ENCODE data around the gene HIVEP3. TPM values are rescaled to one million over a fixed set of nuclear protein-coding genes. Genes with fewer than 3 reads are reported as not detected.
A peak's percentile ranks its signal among the peaks of the same experiment; 100 is the strongest.

Gene HIVEP3
- total and polyA plus RNA-seq, 4 experiments from 2014 or later: 8.2 to 12.8 (median 10.8) TPM

DNA sequence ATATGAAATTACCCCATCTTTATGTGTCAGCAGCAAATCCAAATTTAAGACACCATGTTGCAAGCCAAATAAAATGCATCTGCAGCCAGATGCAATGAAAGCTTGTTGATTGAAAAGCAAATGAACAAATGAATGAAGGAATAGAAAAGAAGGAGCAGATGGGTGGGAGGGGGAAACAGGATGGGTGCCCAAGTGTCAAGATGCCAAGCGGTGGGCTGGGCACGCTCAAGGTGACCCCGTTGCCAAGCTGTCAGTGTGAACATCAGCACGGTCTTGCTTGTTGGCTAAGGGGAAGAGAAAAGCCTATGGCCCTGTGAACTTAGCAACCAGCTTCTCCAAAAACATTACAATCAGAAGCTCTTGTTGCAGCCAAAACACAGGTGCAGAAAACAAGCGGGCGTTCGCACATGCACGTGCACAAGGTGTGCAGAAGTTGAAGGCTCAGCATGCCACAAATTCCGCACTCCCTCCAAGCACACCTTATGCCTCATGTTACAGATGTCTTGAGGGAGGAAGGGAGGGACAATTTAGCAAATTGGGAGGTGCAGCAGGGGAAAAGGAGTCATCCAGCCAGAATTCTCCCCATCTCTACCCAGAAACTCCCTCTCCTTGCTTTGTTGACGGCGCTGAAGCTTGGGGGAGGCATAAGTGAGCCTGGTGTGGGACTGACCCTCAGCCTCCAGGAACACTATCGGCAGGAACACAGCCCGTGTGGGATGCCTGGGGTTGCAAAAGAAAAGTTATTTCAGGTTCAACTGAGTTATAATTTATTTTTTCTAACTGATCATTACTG, 62.4 kb downstream of the HIVEP3 start:
- H3K9me3 Mint-ChIP-seq: peaks cover 0 to 3% (median 0%) of the 10 kb centered on the region in 8 donors
- Histone ChIP-seq H3K27ac (ENCODE audit: low read depth, low read length) (no peak overlapping the region), H3K36me3 (ENCODE audit: insufficient read depth, low read length) (no peaks in the 10 kb centered on the region), H3K9me3 (ENCODE audit: control insufficient read depth in 1 of 2, low read length in 2 of 2) (no peaks in the 10 kb centered on the region), H3K4me1 (ENCODE audit: insufficient read depth, low read length) (no peaks in the 10 kb centered on the region), H3K4me3 (ENCODE audit: low read length in 2 of 2) (no peak overlapping the region), H3K27me3 (ENCODE audit: insufficient read depth, low read length) (no peaks in the 10 kb centered on the region)
- CTCF ChIA-PET (ENCODE audit: partially characterized antibody): interaction anchor here (1.3 kb wide), 1 partner anchor 318 kb away, joined by 4 read pairs; no protein-coding TSS in a partner anchor
- H3K4me1 Mint-ChIP-seq: peaks cover 0 to 16% (median 2%) of the 10 kb centered on the region in 4 donors
- no peak for DNase-seq
- intact Hi-C loops (cut with micrococcal nuclease): no loop called here
- H3K4me3 Mint-ChIP-seq: no peak overlapping the region
- H3K27me3 Mint-ChIP-seq: no peaks in the 10 kb centered on the region
- H3K36me3 Mint-ChIP-seq: peaks cover 10 to 18% of the 10 kb centered on the region in 2 donors
- POLR2A ChIA-PET (ENCODE audit: partially characterized antibody): no interaction called here
- H3K27ac Mint-ChIP-seq: peak overlapping the region in 2 of 7 donors; percentile 12 to 46

DNA sequence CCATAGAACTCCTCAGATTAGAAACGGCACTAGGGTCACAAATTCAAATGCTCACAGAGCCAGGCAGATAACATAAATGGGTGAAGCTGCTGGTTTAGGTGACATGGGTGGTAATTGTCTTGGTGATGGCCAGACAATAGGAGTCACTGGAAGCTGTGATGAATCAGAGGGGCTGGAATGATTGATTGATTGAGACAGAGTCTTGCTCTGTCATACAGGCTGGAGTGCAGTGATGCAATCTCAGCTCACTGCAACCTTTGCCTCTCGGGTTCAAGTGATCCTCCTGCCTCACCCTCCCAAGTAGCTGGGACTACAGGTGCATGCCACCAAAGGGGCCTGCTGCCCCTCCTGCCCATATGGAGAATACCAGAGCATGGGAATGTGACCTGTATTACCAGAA, 63.0 kb downstream of the HIVEP3 start:
- intact Hi-C loops (cut with micrococcal nuclease): no loop called here
- no peak overlapping the region for H3K4me3 Mint-ChIP-seq
- Histone ChIP-seq H3K4me3 (ENCODE audit: low read length in 2 of 2) (no peak overlapping the region), H3K27me3 (ENCODE audit: insufficient read depth, low read length) (no peaks in the 10 kb centered on the region), H3K4me1 (ENCODE audit: insufficient read depth, low read length) (no peaks in the 10 kb centered on the region), H3K36me3 (ENCODE audit: insufficient read depth, low read length) (no peaks in the 10 kb centered on the region), H3K27ac (ENCODE audit: low read depth, low read length) (no peak overlapping the region), H3K9me3 (ENCODE audit: control insufficient read depth in 1 of 2, low read length in 2 of 2) (no peaks in the 10 kb centered on the region)
- DNase-seq: no peak
- no peaks in the 10 kb centered on the region for H3K27me3 Mint-ChIP-seq
- peaks cover 10 to 16% of the 10 kb centered on the region in 2 donors for H3K36me3 Mint-ChIP-seq
- CTCF ChIA-PET (ENCODE audit: partially characterized antibody): interaction anchor here (1.3 kb wide), 1 partner anchor 318 kb away, joined by 4 read pairs; no protein-coding TSS in a partner anchor
- peaks cover 0 to 17% (median 5%) of the 10 kb centered on the region in 4 donors for H3K4me1 Mint-ChIP-seq
- POLR2A ChIA-PET (ENCODE audit: partially characterized antibody): no interaction called here
- H3K27ac Mint-ChIP-seq: no peak overlapping the region
- H3K9me3 Mint-ChIP-seq: peaks cover 0 to 3% (median 0%) of the 10 kb centered on the region in 8 donors

DNA sequence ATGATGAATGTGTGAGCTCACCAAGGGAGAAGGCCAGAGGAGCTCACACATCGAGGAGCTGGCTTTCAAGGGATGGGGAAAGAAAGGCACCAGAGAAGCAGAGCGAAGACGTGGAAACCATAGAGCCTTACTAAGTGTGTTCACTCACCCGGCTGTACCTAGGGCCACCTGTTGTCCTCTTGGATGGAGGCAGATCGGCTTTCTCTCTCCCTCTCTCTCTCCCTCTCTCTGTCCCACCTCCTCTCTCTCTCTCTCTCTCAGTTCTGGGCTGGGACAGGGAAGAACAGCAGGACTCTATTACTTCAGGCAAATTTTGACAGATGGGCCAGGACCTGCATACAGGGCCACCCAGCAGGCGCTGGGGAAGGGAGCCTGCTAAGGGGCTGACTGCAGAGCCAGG, 64.8 kb downstream of the HIVEP3 start:
- CTCF ChIA-PET (ENCODE audit: partially characterized antibody): no interaction called here
- peaks cover 10 to 16% of the 10 kb centered on the region in 2 donors for H3K36me3 Mint-ChIP-seq
- intact Hi-C loops (cut with micrococcal nuclease): no loop called here

DNA sequence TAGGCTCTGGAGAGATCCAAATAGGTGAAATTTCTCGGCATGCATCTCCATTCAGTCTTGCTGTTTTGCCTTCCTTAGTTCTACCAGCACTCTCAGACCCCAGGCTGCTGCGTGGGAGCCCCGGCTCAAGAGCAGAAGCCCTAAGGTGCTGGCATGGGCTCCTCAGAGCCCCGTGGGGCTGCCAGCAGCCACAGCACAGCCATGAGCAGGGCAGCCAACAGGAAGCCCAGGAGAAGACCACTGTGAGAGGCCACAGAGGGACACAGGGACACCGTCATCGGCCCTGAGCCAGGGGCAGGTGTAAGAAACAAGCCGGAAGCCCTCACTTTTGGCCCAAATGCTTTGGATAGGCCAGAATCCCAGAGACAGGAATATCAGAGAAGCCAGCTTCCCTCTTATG, 66.6 kb downstream of the HIVEP3 start:
- no peak overlapping the region for H3K4me3 ChIP-seq (ENCODE audit: low read length in 2 of 2)
- DNase-seq: no peak
- peaks cover 7 to 31% (median 15%) of the 10 kb centered on the region in 4 donors for H3K4me1 Mint-ChIP-seq
- H3K9me3 ChIP-seq (ENCODE audit: control insufficient read depth in 1 of 2, low read length in 2 of 2): no peaks in the 10 kb centered on the region
- H3K27me3 ChIP-seq (ENCODE audit: insufficient read depth, low read length): no peaks in the 10 kb centered on the region
- no peak overlapping the region for H3K27ac ChIP-seq (ENCODE audit: low read depth, low read length)
- CTCF ChIA-PET (ENCODE audit: partially characterized antibody): interaction anchor here (0.6 kb wide), 1 partner anchor 272 kb away, joined by 3 read pairs; no protein-coding TSS in a partner anchor
- H3K4me1 ChIP-seq (ENCODE audit: insufficient read depth, low read length): no peaks in the 10 kb centered on the region
- no peak overlapping the region for H3K27ac Mint-ChIP-seq
- POLR2A ChIA-PET (ENCODE audit: partially characterized antibody): no interaction called here
- intact Hi-C loops (cut with micrococcal nuclease): no loop called here
- no peak overlapping the region for H3K4me3 Mint-ChIP-seq
- H3K27me3 Mint-ChIP-seq: no peaks in the 10 kb centered on the region
- H3K9me3 Mint-ChIP-seq: peaks cover 0 to 3% (median 0%) of the 10 kb centered on the region in 8 donors
- no peaks in the 10 kb centered on the region for H3K36me3 ChIP-seq (ENCODE audit: insufficient read depth, low read length)
- peaks cover 7 to 24% of the 10 kb centered on the region in 2 donors for H3K36me3 Mint-ChIP-seq

More for the DNA sequence above, 64.8 kb downstream of the HIVEP3 start:
- DNase-seq: no peak
- Mint-ChIP-seq H3K27ac (peak overlapping the region in 1 of 7 donors; percentile 60), H3K27me3 (no peaks in the 10 kb centered on the region), H3K9me3 (peaks cover 0 to 3% (median 0%) of the 10 kb centered on the region in 8 donors), H3K4me1 (peaks cover 0 to 29% (median 12%) of the 10 kb centered on the region in 4 donors), H3K4me3 (no peak overlapping the region)
- Histone ChIP-seq H3K36me3 (ENCODE audit: insufficient read depth, low read length) (no peaks in the 10 kb centered on the region), H3K27me3 (ENCODE audit: insufficient read depth, low read length) (no peaks in the 10 kb centered on the region), H3K4me1 (ENCODE audit: insufficient read depth, low read length) (no peaks in the 10 kb centered on the region), H3K9me3 (ENCODE audit: control insufficient read depth in 1 of 2, low read length in 2 of 2) (no peaks in the 10 kb centered on the region), H3K27ac (ENCODE audit: low read depth, low read length) (no peak overlapping the region), H3K4me3 (ENCODE audit: low read length in 2 of 2) (no peak overlapping the region)
- POLR2A ChIA-PET (ENCODE audit: partially characterized antibody): no interaction called here

DNA sequence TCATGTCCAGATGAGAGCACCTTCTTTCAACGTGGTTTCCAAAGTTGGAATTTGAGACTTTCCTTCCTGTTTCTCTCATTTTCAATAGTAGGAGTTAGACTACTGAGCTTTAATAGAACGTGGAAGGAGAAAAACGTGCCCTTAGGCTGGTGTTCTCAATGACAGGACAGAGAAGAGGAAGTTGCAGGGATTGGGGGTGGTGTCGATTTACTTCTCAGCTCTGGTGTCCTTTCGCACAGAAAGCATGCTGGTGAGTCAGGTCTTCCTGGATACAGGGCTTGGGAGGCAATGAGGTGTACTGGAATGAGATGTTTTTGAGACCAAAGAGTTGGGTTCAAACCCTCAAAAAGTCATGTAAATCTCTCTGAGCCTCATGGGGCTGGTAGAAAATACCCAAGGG, 67.1 kb downstream of the HIVEP3 start:
- Histone ChIP-seq H3K9me3 (ENCODE audit: control insufficient read depth in 1 of 2, low read length in 2 of 2) (no peaks in the 10 kb centered on the region), H3K27me3 (ENCODE audit: insufficient read depth, low read length) (no peaks in the 10 kb centered on the region), H3K27ac (ENCODE audit: low read depth, low read length) (no peak overlapping the region), H3K4me1 (ENCODE audit: insufficient read depth, low read length) (no peaks in the 10 kb centered on the region), H3K36me3 (ENCODE audit: insufficient read depth, low read length) (no peaks in the 10 kb centered on the region), H3K4me3 (ENCODE audit: low read length in 2 of 2) (no peak overlapping the region)
- Mint-ChIP-seq H3K4me1 (peaks cover 11 to 31% (median 16%) of the 10 kb centered on the region in 4 donors), H3K27ac (peak overlapping the region in 2 of 7 donors; percentile 9 to 65), H3K4me3 (no peak overlapping the region), H3K9me3 (peaks cover 0 to 3% (median 0%) of the 10 kb centered on the region in 8 donors), H3K36me3 (peaks cover 10 to 29% of the 10 kb centered on the region in 2 donors), H3K27me3 (no peaks in the 10 kb centered on the region)
- ChIA-PET POLR2A (ENCODE audit: partially characterized antibody) (no interaction called here), CTCF (ENCODE audit: partially characterized antibody) (no interaction called here)
- intact Hi-C loops (cut with micrococcal nuclease): no loop called here
- no peak for DNase-seq

DNA sequence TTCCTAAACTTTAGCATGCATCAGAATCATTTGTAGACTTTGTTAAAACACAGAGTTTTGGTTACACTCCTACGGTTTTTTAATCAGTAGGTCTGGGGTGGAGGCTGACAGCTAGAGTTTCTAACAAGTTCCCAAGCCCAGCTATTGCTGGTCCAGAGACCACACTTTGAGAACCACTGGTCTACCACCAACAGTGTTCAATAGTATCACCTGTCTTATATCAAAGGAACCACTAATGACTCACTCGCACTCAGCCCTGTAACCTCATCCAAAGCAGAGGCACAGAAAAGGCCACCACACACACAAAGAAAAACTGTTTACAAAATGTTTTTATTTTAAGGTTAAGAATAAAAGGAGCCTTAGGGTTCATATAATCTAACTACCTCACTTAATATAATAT, 68.7 kb downstream of the HIVEP3 start:
- CTCF ChIA-PET (ENCODE audit: partially characterized antibody): no interaction called here
- no peak overlapping the region for H3K4me3 ChIP-seq (ENCODE audit: low read length in 2 of 2)
- peak overlapping the region in 1 of 7 donors; percentile 34 for H3K27ac Mint-ChIP-seq

DNA sequence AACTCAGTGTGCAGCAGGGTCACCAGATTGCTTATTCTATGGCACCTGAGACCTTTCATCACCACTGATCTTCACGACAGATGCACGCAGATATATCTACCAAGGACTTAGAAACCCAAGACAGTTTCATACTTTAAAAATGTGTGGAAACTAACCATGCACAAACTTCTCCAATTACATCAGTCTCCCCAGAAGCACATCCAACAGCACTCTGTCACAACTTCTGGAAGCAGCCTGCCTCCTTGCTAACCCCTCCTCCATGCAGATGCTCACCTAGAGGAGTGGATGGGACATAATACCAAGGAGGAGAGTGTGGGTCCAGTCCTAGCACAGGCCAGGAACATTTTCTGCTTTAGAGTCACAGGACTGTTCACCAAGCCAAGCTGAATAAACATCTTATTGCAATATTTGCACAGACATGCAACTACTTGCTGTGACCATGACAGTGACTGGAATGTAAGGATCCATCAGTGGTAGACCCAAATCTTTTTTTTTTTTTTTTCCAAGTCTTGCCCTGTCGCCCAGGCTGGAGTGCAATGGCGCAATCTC, 69.4 kb downstream of the HIVEP3 start:
- H3K4me1 Mint-ChIP-seq: peaks cover 11 to 28% (median 16%) of the 10 kb centered on the region in 4 donors
- no peaks in the 10 kb centered on the region for H3K9me3 Mint-ChIP-seq
- Histone ChIP-seq H3K4me3 (ENCODE audit: low read length in 2 of 2) (no peak overlapping the region), H3K27ac (ENCODE audit: low read depth, low read length) (no peak overlapping the region), H3K36me3 (ENCODE audit: insufficient read depth, low read length) (no peaks in the 10 kb centered on the region), H3K27me3 (ENCODE audit: insufficient read depth, low read length) (no peaks in the 10 kb centered on the region), H3K9me3 (ENCODE audit: control insufficient read depth in 1 of 2, low read length in 2 of 2) (no peaks in the 10 kb centered on the region), H3K4me1 (ENCODE audit: insufficient read depth, low read length) (no peaks in the 10 kb centered on the region)
- no peak overlapping the region for H3K4me3 Mint-ChIP-seq
- POLR2A ChIA-PET (ENCODE audit: partially characterized antibody): interaction anchor here (0.9 kb wide), 1 partner anchor 71 kb away, joined by 3 read pairs; no protein-coding TSS in a partner anchor
- no peaks in the 10 kb centered on the region for H3K27me3 Mint-ChIP-seq
- H3K27ac Mint-ChIP-seq: no peak overlapping the region
- DNase-seq: no peak
- H3K36me3 Mint-ChIP-seq: peaks cover 10 to 23% of the 10 kb centered on the region in 2 donors
- intact Hi-C loops (cut with micrococcal nuclease): no loop called here
- CTCF ChIA-PET (ENCODE audit: partially characterized antibody): no interaction called here

More for the DNA sequence above, 68.7 kb downstream of the HIVEP3 start:
- no peaks in the 10 kb centered on the region for H3K9me3 ChIP-seq (ENCODE audit: control insufficient read depth in 1 of 2, low read length in 2 of 2)
- POLR2A ChIA-PET (ENCODE audit: partially characterized antibody): interaction anchor here (0.9 kb wide), 1 partner anchor 70 kb away, joined by 3 read pairs; no protein-coding TSS in a partner anchor
- no peaks in the 10 kb centered on the region for H3K27me3 ChIP-seq (ENCODE audit: insufficient read depth, low read length)
- peaks cover 10 to 23% of the 10 kb centered on the region in 2 donors for H3K36me3 Mint-ChIP-seq
- H3K4me3 Mint-ChIP-seq: no peak overlapping the region
- no peak for DNase-seq
- intact Hi-C loops (cut with micrococcal nuclease): no loop called here
- no peaks in the 10 kb centered on the region for H3K9me3 Mint-ChIP-seq
- H3K27me3 Mint-ChIP-seq: no peaks in the 10 kb centered on the region
- H3K4me1 ChIP-seq (ENCODE audit: insufficient read depth, low read length): no peaks in the 10 kb centered on the region
- H3K27ac ChIP-seq (ENCODE audit: low read depth, low read length): no peak overlapping the region
- peaks cover 11 to 28% (median 16%) of the 10 kb centered on the region in 4 donors for H3K4me1 Mint-ChIP-seq
- no peaks in the 10 kb centered on the region for H3K36me3 ChIP-seq (ENCODE audit: insufficient read depth, low read length)
